HG02840 (cell line): ENCODE measurements around the gene TPM2.

ENCODE experiments used
- ATAC-seq: cut with Tn5 transposase; IDR thresholded peaks from one replicate; pipeline ENCODE4 v1.9.1; 2021; ENCODE audit warnings: mild to moderate bottlenecking, moderate library complexity, moderate number of reproducible peaks; ENCODE audit not compliant: unreplicated experiment, low FRiP score

The TPM2 gene

DNA sequence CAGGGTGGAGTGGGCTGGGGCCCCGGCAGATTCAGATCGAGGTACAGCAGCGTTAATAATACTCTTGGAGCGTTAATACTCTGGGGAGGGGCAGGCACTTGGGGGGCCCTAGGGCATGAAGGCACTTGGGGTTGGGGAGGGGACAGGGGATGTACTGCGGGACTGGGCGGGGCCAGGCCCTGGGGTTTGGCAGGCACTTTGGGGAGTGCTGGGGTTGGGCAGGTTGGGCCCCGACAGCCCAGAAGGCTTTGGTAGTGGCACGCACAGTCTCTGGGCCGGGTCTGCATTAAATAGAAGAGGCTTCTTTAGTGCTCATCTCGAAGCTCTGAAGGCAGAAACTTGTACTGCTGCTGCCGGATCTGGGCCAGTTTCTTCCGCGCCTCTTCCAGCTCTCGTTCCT is 7.8 kb upstream of the TPM2 start:
- no peak for ATAC-seq

DNA sequence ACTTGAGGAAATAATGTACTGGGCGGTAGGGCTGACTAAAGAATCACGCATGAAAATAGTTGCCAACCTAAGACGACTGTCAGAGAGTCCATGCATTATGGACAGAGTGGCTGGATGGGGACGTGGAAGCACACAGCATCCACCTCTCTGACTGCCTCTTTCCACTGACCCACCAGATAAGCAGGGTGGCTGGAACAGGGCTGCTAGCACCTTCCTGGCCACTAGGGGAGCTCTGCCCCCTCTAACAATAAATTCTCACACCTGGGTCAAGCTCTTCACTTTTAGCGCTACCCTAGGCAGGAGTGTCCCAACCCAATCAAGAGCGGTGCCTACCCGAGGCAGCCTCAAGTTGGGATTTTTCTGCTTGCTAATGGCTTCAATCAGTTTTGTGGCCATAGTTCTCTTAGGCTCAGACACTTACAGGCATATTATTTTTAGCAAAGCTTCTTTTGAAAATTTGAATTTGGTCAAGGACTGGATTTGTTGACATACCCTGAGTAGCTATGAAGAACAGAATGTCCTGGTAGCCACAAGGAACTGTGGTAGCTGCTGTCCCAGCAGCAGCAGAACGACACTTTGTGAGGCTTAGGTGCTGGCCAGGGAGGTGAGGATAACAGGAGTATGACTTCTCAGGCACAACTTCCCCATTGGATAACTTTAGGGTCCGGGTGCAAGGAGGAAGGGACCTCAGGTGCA is 6.9 kb upstream of the TPM2 start:
- no peak for ATAC-seq

DNA sequence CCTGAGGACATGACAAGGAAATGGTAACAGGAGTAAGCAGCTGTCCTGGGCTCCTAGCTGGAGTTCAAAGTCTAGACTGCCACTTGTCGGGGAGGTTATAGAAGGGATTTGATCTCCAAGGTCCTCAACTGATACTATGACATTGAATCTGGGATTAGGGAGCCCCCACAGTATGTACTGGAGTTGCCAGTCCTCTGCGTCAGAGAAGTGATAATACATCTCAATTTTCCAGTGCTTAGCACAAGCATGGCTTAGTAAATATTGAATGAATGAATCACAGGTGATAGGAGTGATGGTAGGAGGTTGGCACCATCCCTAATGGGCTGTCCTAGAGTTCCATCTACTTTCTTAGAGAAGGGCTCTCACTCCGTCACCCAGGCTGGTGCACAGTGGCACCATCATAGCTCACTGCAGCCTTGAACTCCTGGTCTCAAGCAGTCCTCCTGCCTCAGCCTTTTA is 6.2 kb upstream of the TPM2 start:
- no peak for ATAC-seq

DNA sequence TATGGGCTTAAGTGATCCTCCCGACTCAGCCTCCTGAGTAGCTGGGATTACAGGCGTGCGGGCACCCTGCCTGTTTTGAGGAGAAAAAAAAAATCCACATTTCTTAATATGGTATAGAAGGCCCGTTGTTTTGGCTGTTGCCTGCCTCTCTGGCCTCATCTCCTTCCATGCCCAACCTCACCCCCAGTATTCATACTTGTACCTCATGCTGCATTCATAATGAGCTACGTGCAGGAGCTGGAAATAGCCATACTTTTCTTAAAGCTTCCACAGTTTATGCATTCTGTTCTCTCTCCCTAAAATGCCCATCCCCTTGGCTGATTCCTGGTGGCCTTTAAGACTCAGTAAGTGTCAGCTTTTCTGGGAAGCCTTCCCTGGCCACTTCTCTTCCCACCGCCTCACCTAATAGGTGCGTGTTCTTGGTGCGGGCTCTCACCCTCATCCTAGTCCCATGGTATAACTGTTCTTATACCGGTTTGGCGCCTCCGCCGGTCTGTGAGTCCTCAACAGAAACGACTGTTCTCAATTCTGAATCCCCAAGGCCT is 2.1 kb upstream of the TPM2 start:
- ATAC-seq, result no peak

DNA sequence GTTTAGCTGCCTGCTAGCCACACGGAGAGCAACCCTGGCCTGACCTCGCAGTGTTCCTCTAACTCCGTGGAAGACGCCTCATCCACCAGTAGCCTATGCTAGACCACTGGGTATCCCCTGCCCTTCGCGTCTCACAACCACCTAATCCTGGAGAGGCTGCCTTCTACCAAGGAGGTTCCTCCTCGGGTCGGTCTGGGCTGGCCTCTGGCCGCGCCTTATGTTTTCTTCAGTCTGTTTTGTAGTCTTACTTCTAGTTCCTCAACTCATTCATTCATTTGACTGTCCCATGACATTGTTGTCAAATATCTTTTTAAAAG is 1.6 kb upstream of the TPM2 start:
- no peak for ATAC-seq

DNA sequence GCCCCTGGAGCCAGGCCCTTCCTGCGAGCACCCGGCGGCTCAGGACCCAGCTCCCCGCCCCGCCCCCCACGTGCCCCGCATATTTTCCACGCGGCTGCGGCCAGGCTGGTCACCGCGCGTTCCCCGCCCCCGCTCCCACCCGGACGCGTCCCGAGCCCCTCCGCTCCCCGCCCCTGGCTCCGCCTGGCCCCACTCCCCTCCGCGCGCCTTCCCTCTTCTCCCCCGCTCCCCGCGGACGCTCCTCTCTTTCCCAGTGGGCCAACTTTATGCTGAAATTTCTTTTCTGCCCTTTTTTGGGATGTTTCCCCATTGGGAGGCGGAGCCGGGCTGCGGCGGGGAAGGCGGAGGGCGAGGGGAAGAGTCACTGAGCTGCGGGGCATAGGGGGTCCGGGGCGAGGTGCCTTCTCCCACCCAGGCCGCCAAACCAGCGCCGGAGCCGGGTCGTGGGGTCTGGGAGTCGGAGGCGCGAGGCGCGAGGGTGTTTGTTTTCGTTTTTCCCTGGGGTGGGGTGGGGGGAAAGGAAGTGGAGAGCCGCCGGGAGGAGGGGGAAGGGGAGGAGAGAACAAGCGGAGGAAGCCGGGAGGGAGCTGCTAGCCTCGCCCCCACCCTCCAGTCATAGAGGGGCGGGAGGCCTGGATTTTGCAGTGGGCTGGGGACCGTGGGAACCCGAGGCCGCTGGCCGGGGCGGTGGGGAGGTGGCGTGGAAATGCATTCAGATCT is 1.0 kb upstream of the TPM2 start:
- no peak for ATAC-seq

DNA sequence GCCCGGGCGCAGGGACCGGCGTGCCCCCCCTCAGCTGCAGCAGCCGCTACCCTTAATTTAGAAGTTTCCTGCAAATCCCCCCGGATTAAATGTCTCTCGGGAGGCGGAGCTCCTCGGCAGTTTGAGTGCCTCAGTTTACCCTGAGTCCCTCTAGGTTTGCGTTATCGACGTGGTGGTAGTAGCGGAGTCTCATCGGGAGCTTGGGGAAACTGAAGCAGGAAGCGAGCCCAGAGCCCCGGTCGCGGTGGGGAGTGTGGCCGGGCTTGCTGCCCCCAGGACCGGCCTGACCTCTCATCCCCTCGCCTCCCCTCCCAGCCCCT is 529 bp upstream of the TPM2 start:
- no peak for ATAC-seq

DNA sequence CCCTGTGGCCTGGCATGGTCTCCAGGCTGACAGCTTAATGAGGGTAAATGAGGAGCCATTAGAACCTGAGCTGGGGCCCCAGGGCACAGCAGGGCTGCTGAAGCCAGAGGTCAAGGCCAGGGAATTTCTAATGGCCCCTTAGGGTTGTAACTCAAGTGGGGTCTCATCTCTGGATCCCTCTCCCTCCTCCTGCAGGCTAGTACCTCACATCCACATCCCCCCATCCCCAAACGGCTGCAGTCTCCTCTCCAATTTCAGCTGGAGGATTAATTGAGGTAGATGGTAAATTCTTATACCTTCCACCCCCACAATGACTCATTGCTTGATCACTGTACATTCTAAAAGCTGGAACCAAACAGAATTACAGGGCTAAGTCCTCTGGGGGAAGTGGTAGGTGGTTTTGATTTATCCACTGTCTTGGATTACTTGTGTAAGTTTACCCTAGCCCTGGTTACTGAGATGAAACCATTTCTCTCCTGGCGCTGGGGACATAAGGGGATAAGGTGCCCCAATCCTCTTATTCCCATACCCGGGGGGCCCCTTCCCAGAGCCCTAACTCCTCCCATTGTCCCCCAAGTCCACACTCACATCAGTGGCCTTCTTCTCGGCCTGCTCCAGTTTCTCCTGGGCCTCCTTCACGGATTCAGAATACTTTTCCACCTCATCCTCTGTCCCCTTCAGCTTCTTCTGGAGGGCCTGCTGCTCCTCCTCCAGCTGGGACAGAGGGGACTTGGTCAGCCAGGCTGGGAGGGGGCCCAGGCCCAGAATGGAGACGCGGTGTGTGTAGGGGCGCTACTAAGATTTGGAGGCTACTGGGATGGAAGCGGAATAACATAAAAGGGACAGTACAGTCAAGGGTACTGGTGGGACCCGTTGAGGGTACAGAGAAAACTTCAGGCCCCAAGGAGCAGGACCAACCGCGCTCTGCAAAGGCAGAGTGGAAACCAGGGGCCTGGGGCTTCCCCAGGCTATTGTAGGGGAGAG is 875 bp downstream of the TPM2 start:
- no peak for ATAC-seq

DNA sequence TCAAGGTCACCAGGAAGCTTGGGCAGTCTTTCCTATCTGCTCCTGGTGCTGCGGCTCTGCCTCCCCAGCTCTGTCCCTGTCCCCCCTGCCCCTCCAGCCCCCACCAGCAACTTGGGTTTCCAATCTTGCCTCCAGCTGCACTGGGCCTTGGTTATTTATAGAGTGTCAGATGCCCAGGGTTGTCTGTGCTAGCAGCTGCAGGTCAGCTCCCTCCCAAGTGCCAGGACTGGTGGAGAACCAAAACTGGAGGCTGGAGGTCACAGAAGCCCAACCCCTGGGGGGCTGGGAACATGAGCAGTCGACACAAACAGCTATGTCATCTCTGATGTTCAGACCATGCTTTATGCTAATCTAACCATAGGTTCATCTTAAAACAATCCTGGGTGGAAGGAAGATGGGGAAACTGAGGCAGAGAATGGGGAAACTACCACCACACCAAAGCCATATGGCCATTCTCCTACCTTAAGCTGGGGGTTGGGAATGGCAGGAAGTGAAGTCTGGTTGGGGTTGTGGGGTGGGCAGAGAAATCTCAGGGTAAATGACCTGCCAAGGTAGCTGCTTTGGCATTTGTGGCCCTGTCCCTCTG is 1.7 kb downstream of the TPM2 start:
- no peak for ATAC-seq

DNA sequence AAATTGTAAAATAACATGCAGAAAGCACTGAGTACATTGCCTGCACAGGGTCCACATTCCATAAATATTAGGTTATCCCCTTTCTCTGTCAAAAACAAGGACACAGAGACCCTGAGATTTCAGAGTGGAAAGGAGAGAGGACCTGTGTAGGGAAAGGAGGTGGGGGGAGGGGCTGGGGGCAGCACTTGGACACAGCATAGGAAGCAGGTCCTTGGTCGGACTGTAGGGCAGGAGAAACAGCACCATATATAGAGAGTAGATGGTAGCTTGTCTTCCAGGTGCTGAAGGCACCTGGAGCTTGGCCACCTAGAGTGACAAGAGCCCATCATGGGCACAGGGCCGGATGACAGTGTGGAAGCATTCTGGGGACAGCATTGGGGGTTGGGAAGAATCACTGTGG is 2.4 kb downstream of the TPM2 start:
- ATAC-seq, result no peak

DNA sequence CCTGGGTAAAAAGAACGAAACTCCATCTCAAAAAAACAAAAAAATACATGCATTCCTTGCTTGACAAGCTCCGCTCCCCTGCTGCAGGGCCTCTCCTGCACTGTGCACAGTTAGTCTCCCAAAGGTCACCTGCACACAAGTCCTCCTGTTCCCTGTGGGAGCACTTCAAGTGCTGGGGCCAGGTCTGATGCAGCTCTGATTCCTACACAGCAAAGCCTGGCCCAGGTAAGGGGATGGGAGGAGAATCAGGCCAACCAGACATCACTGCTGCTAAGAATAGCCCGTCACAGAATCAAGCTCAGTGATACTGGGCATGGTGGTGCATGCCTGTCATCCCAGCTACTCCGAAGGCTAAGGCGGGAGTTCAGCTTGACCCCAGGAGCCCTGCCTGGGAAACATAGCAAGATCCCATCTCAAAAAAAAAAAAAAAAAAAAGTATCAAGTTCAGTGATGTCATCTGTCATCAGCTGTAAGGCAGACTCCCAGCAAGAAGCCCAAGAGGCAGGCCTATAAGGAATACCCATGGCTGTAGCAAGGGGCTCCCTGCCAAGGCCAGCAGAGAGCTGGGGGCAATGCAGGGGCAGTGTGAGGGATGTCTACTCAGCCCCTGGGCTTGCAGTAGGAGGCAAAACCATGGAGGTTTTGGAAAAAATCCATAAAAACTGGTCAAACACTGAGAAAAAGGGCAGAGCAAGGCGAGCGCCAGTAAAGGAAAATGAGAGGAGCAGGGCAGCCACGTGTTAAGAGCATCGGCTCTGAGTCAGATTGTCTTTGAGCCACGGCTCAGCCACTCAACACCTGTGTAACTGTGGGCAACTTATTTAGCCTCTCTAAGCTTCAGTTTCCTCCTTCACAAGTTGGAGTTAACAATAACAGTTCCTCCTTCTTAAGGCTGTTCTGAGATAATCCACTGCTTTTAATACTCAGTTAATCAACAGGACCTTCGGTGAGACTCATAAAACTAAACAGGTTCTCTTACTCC is 3.2 kb downstream of the TPM2 start:
- ATAC-seq, result no peak

DNA sequence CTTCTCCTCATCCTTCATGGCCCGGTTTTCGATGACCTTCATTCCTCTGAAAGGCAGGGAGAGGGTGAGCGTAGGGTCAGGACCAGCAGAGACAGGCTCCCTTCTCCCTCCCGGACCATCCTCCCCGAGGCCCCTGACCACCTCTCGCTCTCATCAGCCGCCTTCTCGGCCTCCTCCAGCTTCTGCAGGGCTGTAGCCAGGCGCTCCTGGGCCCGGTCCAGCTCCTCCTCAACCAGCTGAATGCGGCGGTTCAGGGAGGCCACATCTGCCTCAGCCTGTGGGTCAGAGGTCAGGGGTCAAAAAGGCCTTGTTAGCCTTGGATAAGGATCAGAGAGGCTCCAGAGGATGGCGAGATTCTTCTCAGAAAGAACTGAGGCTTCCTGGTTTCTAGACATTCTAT is 4.2 kb downstream of the TPM2 start:
- ATAC-seq, result no peak

DNA sequence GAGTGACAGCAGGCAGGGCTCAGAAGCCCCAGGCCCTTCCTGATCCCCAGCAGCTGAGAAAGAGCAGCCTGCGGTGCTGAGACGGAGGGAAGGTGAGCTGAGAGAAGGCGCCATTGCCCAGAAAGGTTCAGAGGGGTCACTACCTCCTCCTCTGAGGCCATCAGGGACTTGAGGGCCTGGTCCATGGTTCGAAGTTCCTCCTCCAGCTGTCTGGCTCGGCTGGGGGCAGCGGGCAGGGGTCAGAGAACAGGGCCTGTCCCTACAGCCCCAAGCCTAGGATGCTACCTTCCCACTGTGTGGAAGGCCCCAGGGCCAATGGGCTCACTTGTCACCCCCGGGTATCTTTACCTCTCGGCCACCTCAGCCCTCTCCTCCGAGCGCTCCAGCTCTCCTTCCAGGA is 4.8 kb downstream of the TPM2 start:
- no peak for ATAC-seq

DNA sequence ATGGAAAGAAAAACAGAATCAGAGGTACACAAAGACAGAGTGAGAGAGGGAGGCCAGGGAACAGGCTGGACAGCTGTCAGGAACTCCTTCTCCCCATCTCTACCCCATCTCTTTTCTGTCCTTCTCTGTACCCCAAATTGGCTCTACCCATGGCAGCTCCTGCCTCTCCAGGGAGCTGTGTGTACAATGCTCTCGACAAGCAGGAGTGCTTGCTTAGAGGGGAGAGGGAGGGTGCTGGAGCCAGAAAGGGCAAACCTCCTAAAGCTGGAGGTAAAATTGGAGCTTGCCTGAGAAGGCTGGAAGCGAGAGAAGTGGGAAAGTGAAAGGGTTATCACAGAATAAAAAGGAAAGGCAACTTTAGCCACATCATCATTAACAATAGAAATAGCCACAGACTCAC is 6.4 kb downstream of the TPM2 start:
- no peak for ATAC-seq

DNA sequence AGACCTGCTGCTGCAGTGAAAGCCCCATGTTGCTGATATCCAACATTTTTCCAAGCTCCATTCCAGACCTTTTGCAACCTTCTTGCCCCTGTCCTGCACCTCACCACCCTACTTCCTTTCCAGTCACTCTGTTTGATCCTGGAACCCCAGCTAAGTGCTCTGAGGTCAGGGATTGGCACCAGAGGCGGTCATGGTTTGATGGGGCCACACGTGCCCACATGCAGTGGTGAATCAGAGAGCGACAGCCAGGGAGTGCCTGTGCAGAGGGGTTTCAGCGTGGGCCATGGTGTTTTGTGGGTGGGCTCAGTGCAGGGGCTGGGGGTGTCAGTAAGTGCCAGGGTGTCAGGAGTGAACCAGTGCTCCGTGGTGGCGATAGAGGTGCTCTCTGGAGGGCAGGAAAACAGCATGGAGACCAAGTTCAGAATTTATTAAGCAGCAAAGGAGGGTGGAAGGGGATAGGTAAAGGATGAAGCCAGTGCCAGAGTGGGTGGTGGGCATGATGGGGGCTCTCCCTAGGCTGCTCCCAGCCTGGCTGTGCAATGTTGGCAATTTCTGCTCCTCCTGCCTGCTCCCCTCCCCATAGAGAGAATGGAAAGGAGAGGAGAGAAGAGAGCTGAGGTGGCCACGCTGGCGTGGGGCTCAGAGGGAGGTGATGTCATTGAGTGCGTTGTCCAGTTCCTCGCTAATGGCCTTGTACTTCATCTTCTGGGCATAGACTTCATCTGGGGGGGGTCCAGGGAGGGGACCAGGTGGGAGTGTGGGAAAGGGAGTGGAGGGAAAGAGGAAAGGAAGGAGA is 7.0 kb downstream of the TPM2 start:
- ATAC-seq, result no peak

DNA sequence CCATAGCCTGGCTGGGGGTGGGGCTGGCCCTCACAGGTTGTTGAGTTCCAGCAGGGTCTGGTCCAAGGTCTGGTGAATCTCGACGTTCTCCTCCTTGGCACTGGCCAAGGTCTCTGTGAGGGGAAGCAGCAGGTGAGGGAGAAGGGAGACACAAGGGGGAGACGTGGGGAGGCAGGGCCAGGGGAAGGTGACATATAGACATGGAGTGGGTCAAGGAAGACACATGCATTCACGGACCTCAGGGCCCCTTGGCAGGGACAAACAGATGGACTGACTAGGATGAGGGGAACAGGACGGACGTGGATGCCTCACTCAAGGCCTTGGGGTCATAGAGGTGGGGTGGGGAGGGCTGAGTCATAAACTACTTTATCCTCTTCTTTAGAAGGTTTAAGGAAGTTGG is 7.7 kb downstream of the TPM2 start:
- ATAC-seq, result no peak

DNA sequence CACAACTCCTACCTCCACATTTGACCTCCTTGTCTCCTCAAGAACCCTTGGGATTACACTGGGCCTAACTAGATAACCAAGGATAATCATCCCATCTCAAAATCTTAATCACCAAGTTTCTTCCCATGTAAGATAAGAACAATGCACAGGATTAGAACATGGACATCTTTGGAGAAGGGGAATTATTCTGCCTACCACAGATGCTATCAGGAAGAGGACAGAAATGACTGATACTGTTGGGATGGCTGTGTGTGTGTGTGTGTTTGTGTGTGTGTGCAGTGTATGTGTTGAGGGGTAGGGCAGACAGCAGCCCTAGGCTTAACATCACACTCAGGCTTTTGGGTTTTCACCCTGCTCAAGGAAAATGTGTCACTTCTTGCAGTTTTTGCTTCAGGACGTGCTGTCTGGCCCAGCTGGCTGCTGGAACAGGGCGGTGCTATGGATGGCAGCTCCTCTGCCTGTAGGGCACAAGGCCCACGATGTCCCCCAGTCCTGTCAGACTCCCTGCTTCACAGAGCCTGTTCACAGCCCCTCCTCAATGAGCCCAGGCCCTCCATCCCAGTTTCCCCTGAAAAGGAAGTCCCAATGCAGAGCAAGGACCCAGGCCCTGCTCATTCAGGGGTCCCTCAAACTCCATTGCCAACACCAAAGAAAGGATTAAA is 8.3 kb downstream of the TPM2 start:
- no peak for ATAC-seq

DNA sequence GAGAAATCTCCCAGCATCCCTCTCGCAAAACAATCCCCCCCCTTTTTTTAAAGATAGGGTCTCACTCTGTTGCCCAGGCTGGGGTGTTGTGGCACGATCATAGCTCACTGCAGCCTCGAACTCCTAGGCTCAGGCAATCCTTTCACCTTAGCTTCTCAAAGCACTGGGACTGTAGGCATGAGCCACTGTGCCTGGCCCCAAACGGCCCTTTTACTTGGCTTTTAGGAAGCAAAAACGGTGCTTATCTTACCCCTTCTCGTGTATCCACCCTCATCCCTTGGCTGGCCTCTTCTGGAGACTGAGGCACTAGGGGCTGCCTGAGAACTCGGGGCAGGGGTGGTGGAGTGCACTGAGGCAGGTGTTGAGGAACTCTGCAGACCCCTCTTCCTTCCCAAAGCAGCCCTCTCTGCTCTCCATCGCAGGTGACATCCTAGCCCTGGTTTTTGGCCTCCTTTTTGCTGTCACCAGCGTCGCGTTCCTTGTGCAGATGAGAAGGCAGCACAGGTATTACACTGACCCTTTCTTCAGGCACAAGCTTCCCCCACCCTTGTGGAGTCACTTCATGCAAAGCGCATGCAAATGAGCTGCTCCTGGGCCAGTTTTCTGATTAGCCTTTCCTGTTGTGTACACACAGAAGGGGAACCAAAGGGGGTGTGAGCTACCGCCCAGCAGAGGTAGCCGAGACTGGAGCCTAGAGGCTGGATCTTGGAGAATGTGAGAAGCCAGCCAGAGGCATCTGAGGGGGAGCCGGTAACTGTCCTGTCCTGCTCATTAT is 9.2 kb downstream of the TPM2 start:
- ATAC-seq, result peak; percentile 57
